Measurements from ENCODE around the gene PLBD2. TPM values are rescaled to one million over a fixed set of nuclear protein-coding genes. Genes with fewer than 3 reads are reported as not detected.

The PLBD2 gene
- total and polyA plus RNA-seq, 2 donors (not counting 1 experiment from before 2014, with no cell fraction given) = 11.9 to 35.5 TPM

GRCh38 chr12:113373440-113373839 is 15.1 kb downstream of the PLBD2 start:
- no peak for DNase-seq (ENCODE audit: low read depth in 2 of 2)
- no peaks in the 10 kb centered on the region for H3K79me2 ChIP-seq (ENCODE audit: control insufficient read depth, insufficient read depth, low read length)
- no peaks in the 10 kb centered on the region for H4K20me1 ChIP-seq (ENCODE audit: control insufficient read depth, extremely low read depth, insufficient read depth, low read length)
- no peak overlapping the region for H3K9ac ChIP-seq (ENCODE audit: insufficient read depth, low read length)
- TF ChIP-seq CTCF (conservative IDR thresholded peaks at IDR 0.05 in 1 of 2, IDR thresholded peaks at IDR 0.05 in 1 of 2; ENCODE audit: low read depth in 1 of 2, low read length in 2 of 2) (no peak), EZH2 (IDR thresholded peaks at IDR 0.05; ENCODE audit: low read length, missing control alignments) (no peak)
- H2AFZ ChIP-seq (ENCODE audit: low read length) = no peak overlapping the region
- no peak overlapping the region for H3K27ac ChIP-seq (ENCODE audit: insufficient read depth, low read length)
- no peak overlapping the region for H3K4me3 ChIP-seq (replicated peaks in 1 of 4; ENCODE audit: control extremely low read depth in 1 of 4, insufficient read depth in 1 of 4, low read depth in 3 of 4, low read length in 4 of 4)
- no peaks in the 10 kb centered on the region for H3K9me3 ChIP-seq (ENCODE audit: control insufficient read depth, insufficient read depth, low read depth, low read length)
- H3K4me2 ChIP-seq (ENCODE audit: extremely low read depth, insufficient read depth, low read length) = no peak overlapping the region
- no peaks in the 10 kb centered on the region for H3K27me3 ChIP-seq (ENCODE audit: control insufficient read depth, insufficient read depth, low read length)
- H3K36me3 ChIP-seq (ENCODE audit: control insufficient read depth, insufficient read depth, low read length) = peaks cover 7% of the 10 kb centered on the region
- H3K4me1 ChIP-seq (ENCODE audit: control insufficient read depth, extremely low read depth, insufficient read depth, low read length) = no peaks in the 10 kb centered on the region

- no peaks in the 10 kb centered on the region for H3K79me2 ChIP-seq (ENCODE audit: control insufficient read depth, insufficient read depth, low read length)
- no peaks in the 10 kb centered on the region for H4K20me1 ChIP-seq (ENCODE audit: control insufficient read depth, extremely low read depth, insufficient read depth, low read length)
- no peak overlapping the region for H3K4me3 ChIP-seq (replicated peaks in 1 of 4; ENCODE audit: control extremely low read depth in 1 of 4, insufficient read depth in 1 of 4, low read depth in 3 of 4, low read length in 4 of 4)
Observed at GRCh38 chr12:113373969-113374368, 15.6 kb downstream of the PLBD2 start.

GRCh38 chr12:113374823-113375428 is 16.5 kb downstream of the PLBD2 start:
- H3K4me1 ChIP-seq (ENCODE audit: control insufficient read depth, extremely low read depth, insufficient read depth, low read length) = no peaks in the 10 kb centered on the region
- no peak overlapping the region for H3K4me2 ChIP-seq (ENCODE audit: extremely low read depth, insufficient read depth, low read length)
- H3K9me3 ChIP-seq (ENCODE audit: control insufficient read depth, insufficient read depth, low read depth, low read length) = no peaks in the 10 kb centered on the region
- no peak overlapping the region for H3K27ac ChIP-seq (ENCODE audit: insufficient read depth, low read length)
- no peak for DNase-seq (ENCODE audit: low read depth in 2 of 2)
- H3K79me2 ChIP-seq (ENCODE audit: control insufficient read depth, insufficient read depth, low read length) = no peaks in the 10 kb centered on the region
- H2AFZ ChIP-seq (ENCODE audit: low read length) = no peak overlapping the region
- H3K27me3 ChIP-seq (ENCODE audit: control insufficient read depth, insufficient read depth, low read length) = no peaks in the 10 kb centered on the region
- H3K9ac ChIP-seq (ENCODE audit: insufficient read depth, low read length) = no peak overlapping the region
- TF ChIP-seq EZH2 (IDR thresholded peaks at IDR 0.05; ENCODE audit: low read length, missing control alignments) = no peak
- TF ChIP-seq CTCF (conservative IDR thresholded peaks at IDR 0.05 in 1 of 2, IDR thresholded peaks at IDR 0.05 in 1 of 2; ENCODE audit: low read depth in 1 of 2, low read length in 2 of 2) = no peak
- H3K36me3 ChIP-seq (ENCODE audit: control insufficient read depth, insufficient read depth, low read length) = peaks cover 7% of the 10 kb centered on the region
- no peaks in the 10 kb centered on the region for H4K20me1 ChIP-seq (ENCODE audit: control insufficient read depth, extremely low read depth, insufficient read depth, low read length)
- H3K4me3 ChIP-seq (replicated peaks in 1 of 4; ENCODE audit: control extremely low read depth in 1 of 4, insufficient read depth in 1 of 4, low read depth in 3 of 4, low read length in 4 of 4) = no peak overlapping the region

More at GRCh38 chr12:113373969-113374368, 15.6 kb downstream of the PLBD2 start:
- Histone ChIP-seq H3K9ac (ENCODE audit: insufficient read depth, low read length) (no peak overlapping the region), H3K27ac (ENCODE audit: insufficient read depth, low read length) (no peak overlapping the region), H3K36me3 (ENCODE audit: control insufficient read depth, insufficient read depth, low read length) (peaks cover 7% of the 10 kb centered on the region), H3K9me3 (ENCODE audit: control insufficient read depth, insufficient read depth, low read depth, low read length) (no peaks in the 10 kb centered on the region), H3K4me2 (ENCODE audit: extremely low read depth, insufficient read depth, low read length) (no peak overlapping the region), H2AFZ (ENCODE audit: low read length) (no peak overlapping the region), H3K27me3 (ENCODE audit: control insufficient read depth, insufficient read depth, low read length) (no peaks in the 10 kb centered on the region), H3K4me1 (ENCODE audit: control insufficient read depth, extremely low read depth, insufficient read depth, low read length) (no peaks in the 10 kb centered on the region)
- DNase-seq (ENCODE audit: low read depth in 2 of 2) = no peak
- TF ChIP-seq EZH2 (IDR thresholded peaks at IDR 0.05; ENCODE audit: low read length, missing control alignments) = no peak
- TF ChIP-seq CTCF (conservative IDR thresholded peaks at IDR 0.05 in 1 of 2, IDR thresholded peaks at IDR 0.05 in 1 of 2; ENCODE audit: low read depth in 1 of 2, low read length in 2 of 2) = no peak
